ENCODE measurements around the gene SHROOM3.
"Not testable (repeated sequence)": the region's sequence is repeated elsewhere in the genome, so short reads cannot be mapped to it uniquely, and the experiment has no call there.

Gene SHROOM3

GRCh38 chr4:76597423-76597979, 162.5 kb downstream of the SHROOM3 start:
- no peak for DNase-seq

GRCh38 chr4:76600447-76600846, 165.4 kb downstream of the SHROOM3 start:
- no peak for DNase-seq

- no peak for DNase-seq
Observed at GRCh38 chr4:76601791-76602190, 166.8 kb downstream of the SHROOM3 start.

- no peak for DNase-seq
Observed at GRCh38 chr4:76605099-76605563, 170.1 kb downstream of the SHROOM3 start.

- DNase-seq: no peak
Observed at GRCh38 chr4:76606645-76607265, 171.7 kb downstream of the SHROOM3 start.

GRCh38 chr4:76607266-76607799, 172.3 kb downstream of the SHROOM3 start:
- no peak for DNase-seq

GRCh38 chr4:76607846-76608245, 172.8 kb downstream of the SHROOM3 start:
- DNase-seq: no peak

GRCh38 chr4:76608549-76608948, 173.5 kb downstream of the SHROOM3 start:
- not testable (repeated sequence) for DNase-seq

- DNase-seq: no peak
Observed at GRCh38 chr4:76610751-76611547, 175.9 kb downstream of the SHROOM3 start.

GRCh38 chr4:76611616-76612207, 176.7 kb downstream of the SHROOM3 start:
- DNase-seq: no peak

- DNase-seq: no peak
Observed at GRCh38 chr4:76614589-76614988, 179.6 kb downstream of the SHROOM3 start.

- no peak for DNase-seq
Observed at GRCh38 chr4:76615999-76616398, 181.0 kb downstream of the SHROOM3 start.

GRCh38 chr4:76616526-76616925, 181.5 kb downstream of the SHROOM3 start:
- no peak for DNase-seq

- DNase-seq: no peak
Observed at GRCh38 chr4:76620723-76621468, 185.9 kb downstream of the SHROOM3 start.

- no peak for DNase-seq
Observed at GRCh38 chr4:76622126-76622525, 187.1 kb downstream of the SHROOM3 start.

- no peak for DNase-seq
Observed at GRCh38 chr4:76622717-76623116, 187.7 kb downstream of the SHROOM3 start.

GRCh38 chr4:76623217-76624045, 188.4 kb downstream of the SHROOM3 start:
- no peak for DNase-seq

GRCh38 chr4:76624241-76624681, 189.2 kb downstream of the SHROOM3 start:
- no peak for DNase-seq

- no peak for DNase-seq
Observed at GRCh38 chr4:76624931-76625715, 190.1 kb downstream of the SHROOM3 start.

- no peak for DNase-seq
Observed at GRCh38 chr4:76626686-76627465, 191.8 kb downstream of the SHROOM3 start.
